HG02763 (cell line): Measurements from ENCODE around the gene CHKA.
A peak's percentile ranks its signal among the peaks of the same experiment; 100 is the strongest.

Source experiments
- ATAC-seq: cut with Tn5 transposase; IDR thresholded peaks from one replicate; pipeline ENCODE4 v1.9.1; 2021; ENCODE audit warnings: mild to moderate bottlenecking, moderate library complexity; ENCODE audit not compliant: unreplicated experiment

The CHKA gene

DNA sequence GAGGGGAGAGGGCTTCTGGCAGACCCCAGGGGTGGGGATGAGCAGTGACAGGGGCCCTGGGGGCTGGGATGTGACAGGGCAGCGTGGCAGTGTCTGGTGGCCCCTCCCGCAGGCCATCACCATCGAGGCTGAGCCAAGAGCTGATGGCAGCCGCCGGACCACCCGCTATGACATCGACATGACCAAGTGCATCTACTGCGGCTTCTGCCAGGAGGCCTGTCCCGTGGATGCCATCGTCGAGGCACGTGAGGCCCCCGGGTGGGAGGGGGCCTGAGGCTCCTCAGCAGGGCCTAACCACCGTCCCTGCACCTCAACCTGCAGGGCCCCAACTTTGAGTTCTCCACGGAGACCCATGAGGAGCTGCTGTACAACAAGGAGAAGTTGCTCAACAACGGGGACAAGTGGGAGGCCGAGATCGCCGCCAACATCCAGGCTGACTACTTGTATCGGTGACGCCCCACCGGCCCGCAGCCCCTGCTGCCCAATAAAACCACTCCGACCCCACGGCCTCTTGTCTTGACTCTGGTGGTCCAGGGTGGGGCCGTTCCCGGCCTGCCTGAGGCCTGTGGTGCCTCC is 85.0 kb downstream of the CHKA start:
- ATAC-seq: no peak

GRCh38 chr11:68035266-68035876 is 85.8 kb downstream of the CHKA start:
- ATAC-seq: no peak

DNA sequence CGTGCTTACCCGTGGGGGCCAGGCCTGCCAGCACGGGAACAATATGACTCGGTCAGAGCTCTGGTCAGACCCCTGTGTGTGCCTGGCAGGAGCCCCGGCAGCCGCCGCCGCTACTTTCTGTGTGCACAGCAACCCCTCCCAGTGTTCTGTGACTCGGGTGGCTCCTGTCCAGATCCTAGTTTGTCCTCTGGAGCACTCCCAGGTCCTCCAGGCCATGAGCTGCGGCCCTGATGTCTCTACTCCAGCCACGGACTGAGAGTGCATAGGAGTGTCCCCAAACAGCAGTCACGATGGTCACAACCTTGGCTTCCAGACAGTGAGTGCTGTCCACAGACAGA is 87.5 kb downstream of the CHKA start:
- no peak for ATAC-seq

DNA sequence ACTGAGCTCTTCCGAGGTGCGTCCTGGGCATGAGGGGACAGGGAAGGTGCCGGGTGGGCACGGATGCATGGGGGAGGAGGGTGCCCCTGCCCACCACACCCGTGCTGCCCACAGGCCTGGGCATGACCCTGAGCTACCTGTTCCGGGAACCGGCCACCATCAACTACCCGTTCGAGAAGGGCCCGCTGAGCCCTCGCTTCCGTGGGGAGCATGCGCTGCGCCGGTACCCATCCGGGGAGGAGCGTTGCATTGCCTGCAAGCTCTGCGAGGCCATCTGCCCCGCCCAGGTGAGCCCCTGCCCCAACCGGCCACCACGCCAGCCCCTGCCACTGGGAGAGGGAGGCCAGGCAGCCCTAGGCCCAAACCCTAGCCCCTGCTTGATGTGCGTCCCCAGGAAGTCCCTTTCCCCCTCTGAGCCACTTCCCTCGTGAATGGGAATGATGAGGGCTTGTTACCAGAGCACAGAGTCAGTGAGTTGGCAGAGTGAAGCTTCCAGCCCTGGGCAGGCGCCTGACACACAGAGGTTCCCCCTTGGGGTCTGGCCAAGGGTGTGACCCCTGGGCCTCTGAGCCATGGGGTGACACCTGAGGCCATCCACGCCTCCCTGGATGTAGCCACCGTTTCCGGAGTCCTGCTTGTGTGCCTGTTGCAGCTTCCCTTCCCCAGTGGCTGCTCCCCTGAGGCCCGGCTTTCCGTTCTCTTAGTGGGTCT is 88.0 kb downstream of the CHKA start:
- no peak for ATAC-seq

DNA sequence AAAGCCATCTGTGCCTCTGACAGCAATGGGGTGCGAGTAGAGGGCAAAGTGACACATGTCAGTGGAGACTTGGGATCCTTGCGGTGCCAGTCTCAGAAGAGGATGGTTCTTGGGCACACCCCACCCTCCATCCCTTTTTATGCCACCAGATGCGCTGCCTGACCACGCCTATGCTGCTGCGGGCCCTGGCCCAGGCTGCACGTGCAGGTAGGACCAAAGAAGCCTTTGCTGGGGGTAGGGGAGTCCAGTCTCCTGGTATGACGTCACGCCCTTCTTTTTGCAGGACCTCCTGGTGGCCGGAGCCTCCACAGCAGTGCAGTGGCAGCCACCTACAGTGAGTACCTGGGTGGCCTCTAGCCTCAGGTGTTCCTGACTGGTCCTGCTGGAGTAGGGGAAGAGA is 89.2 kb downstream of the CHKA start:
- no peak for ATAC-seq

- ATAC-seq: no peak
These were observed 90.1 kb downstream of the CHKA start for GRCh38 chr11:68031144-68031464.

DNA sequence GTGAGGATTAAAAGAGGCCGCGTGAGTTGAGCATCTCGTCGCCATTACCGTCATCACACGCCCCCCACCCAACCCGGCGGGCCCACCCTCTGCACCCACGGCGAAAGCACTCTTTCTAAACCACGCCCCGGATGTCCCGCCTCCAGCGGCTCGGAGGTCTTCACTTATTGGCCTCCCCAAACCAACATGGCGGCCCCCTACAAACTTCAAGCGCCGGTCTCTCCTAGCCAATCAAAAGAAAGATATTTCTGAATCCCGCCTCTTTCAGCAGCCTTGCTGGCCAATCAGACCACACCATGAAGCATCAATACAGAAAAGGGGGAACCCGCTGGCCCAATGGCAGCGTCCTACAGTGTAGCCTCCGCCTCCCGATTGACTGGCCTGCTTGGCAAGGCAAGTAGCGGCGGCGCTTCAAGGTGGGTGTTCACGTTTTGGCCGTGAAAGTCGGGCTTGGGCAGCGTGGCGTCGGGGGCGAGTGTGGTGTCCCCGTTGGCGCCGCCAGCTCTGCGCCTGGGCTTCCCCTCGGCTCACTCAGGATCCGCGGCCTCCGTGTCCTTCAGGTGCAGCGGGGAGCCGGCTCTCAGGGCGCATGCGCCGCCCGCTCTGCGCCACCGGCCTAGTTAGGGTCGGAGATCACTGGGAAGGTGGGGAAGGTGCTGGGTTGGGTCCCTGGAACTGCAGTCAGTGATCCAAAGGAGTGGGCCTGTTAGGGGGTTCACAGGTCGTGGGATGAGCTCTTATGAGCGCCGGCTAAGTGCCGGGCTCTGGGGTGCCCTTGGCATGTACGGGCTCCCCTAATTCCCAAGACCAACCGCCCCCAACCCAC is 90.7 kb downstream of the CHKA start, which contains the start of gene NDUFS8:
TSS of gene NDUFS8 (plus strand) at position 364 of the 826 bp plus-strand sequence. CDS start 1,471 bp downstream, outside the sequence.
- ATAC-seq: peak; percentile 92

DNA sequence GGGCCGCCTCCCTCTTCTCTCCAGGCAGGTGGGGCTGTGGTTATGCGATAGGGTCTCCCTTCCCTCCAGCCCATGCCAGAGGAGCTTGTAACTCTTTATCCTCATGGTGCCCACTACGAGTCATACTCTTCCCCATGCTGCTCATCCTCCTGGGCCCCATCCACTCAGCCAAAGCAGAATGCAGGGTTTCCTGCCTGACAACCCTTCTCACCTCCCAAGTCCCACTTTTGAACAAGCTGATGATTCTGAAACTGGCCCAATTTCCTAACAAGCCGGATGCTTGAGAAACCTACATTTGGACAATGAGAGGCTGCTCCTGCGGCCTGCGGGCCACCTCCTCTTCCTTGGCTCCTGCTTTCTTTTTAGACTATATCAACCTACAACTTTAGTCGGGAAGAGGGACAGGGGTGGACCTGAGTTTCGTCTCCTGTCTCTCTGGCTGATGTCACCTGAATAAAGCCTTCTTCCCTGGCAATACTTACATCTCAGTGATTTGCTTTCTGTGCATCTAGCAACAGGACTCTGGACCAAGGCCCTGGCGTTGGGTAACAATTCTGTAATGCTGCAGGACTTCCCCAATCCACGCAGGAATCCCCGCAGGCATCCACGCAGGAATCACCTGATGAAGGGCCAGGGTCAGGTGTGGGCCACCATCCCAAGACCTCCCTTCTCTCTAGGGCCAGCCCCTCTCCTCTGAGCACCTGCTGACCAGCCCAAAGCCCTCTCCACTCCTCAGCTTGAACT is 92.2 kb downstream of the CHKA start:
- no peak for ATAC-seq

- ATAC-seq: no peak
These were observed 93.5 kb downstream of the CHKA start for GRCh38 chr11:68027667-68028066.

GRCh38 chr11:68026391-68027105 is 94.6 kb downstream of the CHKA start:
- no peak for ATAC-seq

DNA sequence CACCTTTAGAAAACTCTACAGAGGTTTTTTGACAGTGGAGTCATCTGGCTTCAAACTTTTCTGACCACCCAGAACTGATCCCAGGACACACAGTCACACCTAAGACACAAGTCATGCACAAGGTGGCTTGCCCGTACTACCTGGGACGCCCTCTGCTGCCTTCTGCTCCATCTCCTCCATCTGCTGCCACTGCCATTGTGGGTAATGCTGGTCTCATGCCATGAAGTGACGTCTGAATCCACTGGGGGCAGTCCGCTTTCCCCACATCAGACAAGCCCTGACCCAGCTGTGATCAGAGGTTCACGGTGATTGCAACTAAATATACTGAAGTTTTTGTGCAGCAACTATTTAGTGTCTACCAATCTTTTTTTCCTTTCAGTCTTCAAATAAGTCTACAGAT is 96.1 kb downstream of the CHKA start:
- no peak for ATAC-seq

DNA sequence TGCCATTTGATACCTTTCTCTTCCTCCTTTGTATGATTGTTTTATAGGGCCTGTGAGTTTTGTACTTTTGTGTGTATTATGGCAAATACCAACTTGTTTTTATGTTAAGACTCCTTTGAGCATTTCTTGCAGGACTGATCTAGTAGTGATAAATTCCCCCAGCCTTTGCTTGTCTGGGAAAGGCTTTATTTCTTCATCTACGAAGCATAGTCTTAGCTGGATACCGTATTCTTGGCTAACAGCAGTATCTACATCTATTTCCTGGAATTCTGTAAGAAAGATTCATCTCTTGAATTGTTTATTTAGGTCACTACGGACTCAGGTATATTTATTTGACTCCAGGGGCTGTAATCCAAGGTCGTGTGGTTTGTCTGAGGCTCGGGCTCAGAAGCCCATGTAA is 96.7 kb downstream of the CHKA start:
- no peak for ATAC-seq

DNA sequence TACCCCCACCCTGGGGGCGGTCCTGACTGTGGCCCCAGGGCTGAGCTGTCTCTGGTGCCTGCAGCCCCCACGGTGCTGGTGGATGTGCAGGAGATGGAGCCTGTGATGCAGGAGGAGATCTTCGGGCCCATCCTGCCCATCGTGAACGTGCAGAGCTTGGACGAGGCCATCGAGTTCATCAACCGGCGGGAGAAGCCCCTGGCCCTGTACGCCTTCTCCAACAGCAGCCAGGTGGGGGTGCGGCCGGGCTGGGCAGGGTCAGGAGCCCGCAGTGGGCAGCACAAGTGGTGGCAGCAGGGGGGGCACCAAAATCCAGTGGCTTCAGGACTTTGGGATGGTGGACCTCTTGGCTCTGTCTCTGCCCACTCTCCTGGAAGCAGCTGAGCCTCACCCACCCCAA is 98.7 kb downstream of the CHKA start:
- ATAC-seq: no peak

DNA sequence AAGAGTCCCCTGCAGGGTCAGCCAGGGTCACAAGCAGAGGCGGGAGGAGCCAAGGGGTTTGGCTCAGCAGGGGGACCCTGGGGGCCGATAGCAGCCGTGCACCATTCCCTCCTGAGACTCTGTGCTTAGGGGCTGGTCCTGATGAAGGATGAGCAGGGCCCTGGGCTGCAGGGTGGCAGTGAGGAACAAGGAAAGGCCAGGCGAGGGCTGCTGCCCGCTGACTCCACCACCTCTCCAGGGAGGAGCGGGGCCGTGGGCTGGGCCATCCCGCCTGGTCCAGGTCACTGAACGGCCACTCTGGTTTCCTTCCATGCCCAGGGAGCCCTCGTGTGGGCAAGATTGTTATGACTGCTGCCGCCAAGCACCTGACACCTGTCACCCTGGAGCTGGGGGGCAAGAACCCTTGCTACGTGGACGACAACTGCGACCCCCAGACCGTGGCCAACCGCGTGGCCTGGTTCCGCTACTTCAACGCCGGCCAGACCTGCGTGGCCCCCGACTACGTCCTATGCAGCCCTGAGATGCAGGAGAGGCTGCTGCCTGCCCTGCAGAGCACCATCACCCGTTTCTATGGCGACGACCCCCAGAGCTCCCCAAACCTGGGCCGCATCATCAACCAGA is 99.9 kb downstream of the CHKA start:
- ATAC-seq: no peak

DNA sequence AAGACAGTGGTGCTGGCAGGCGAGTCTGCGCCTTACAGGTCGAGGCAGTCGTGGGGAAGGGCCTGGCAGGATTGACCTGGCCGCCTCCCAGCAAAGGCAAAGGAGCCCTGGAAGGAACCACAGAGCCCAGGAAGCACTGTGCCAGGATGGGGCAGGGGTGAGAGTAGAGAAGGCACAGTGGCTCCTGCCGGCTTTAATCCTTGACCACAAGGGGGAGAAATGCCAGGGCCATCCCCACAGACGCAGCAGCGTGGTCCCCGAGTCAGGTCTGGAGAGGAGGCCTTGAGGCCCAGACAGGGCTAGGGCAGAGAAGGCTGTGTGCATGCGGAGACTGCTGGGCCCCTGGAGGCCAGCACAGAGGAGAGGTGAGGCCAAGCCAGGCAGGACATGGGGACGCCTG is 100.6 kb downstream of the CHKA start:
- no peak for ATAC-seq

GRCh38 chr11:68019486-68019885 is 101.7 kb downstream of the CHKA start:
- no peak for ATAC-seq

GRCh38 chr11:68018730-68019190 is 102.4 kb downstream of the CHKA start:
- no peak for ATAC-seq

DNA sequence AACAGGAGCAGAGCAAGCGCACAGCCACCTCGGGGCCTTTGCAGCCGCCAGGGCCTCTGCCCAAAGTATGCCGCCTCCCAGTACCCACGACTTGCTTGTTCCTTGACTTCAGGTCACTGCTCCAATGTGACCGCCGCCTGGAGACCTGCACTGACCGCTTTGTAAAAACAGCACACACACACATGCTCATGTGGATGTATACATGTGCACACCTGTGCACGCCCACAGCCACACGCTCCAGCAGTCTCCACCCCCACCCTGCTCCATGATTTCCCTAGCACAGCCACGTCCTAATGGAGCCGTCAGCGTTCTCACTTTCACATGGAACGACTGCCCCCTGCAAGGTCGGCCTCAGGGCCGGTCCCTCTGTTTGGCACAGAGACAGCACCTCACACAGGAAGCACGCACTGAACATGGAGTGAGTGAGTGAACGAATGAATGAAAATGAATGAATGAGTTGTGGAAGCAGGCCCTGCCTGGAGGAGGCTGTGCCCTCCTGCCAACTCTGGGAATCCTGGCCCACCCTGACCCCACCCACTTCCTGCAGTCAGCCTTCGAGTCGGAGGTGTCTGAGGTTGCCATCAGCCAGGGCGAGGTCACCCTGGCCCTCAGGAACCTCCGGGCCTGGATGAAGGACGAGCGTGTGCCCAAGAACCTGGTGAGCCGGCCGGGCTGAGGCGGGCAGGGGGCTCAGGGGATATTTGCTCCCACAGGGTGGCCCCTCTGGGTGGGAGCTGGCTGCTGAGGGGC is 103.0 kb downstream of the CHKA start:
- no peak for ATAC-seq
